Keratinocyte (primary cell): Measurements from ENCODE around the gene FRY.

Experiments
- CTCF ChIP-seq, 3 experiments: IDR thresholded peaks in 1 of 3; conservative IDR thresholded peaks in 1 of 3; optimal IDR thresholded peaks in 1 of 3; 2 replicates in 2 of 3; 3 replicates in 1 of 3; pipeline versions ENCODE3 to v1.5.1; 2011; ENCODE audit warnings: low read length in 3 of 3, mild to moderate bottlenecking in 3 of 3, moderate library complexity in 2 of 3, control low read depth in 1 of 3, inconsistent platforms in 1 of 3; ENCODE audit not compliant: insufficient read depth in 2 of 3; ENCODE audit errors: extremely low read depth in 1 of 3
- EZH2 ChIP-seq: IDR thresholded peaks from one replicate; pipeline ENCODE4 v1.6.1; 2012; ENCODE audit warnings: inconsistent platforms, mild to moderate bottlenecking, low read length, moderate library complexity

GRCh38 chr13:32001769-32002168 is 29.8 kb upstream of the FRY start:
- no peak for TF ChIP-seq EZH2
- TF ChIP-seq CTCF (optimal IDR thresholded peaks at IDR 0.05 in 1 of 3, IDR thresholded peaks at IDR 0.05 in 1 of 3, conservative IDR thresholded peaks at IDR 0.05 in 1 of 3; ENCODE audit: extremely low read depth in 1 of 3, insufficient read depth in 2 of 3, low read length in 3 of 3), result no peak
